ENCODE measurements around the gene SPEG. TPM values are rescaled to one million over a fixed set of nuclear protein-coding genes. Genes with fewer than 3 reads are reported as not detected.
A peak's percentile ranks its signal among the peaks of the same experiment; 100 is the strongest.

The SPEG gene
- total and polyA plus RNA-seq, 2 of the 8 experiments (the other 6 are each of a cell fraction or from before 2014, with no cell fraction given) = 19.9 to 32.0 TPM

- TF ChIP-seq RBBP5 (IDR thresholded peaks at IDR 0.05; ENCODE audit: borderline replicate concordance, low read depth, low read length) (no peak), RFX5 (IDR thresholded peaks at IDR 0.05; ENCODE audit: borderline replicate concordance, low read depth, low read length) (no peak), RNF2 (IDR thresholded peaks at IDR 0.05; ENCODE audit: borderline replicate concordance, low read depth, low read length, missing control alignments, poor library complexity, severe bottlenecking) (no peak), E2F6 (IDR thresholded peaks at IDR 0.05) (0 out of 2 replicates have a peak, but pooled peaks have one; percentile 9), RAD21 (IDR thresholded peaks at IDR 0.05 in 1 of 2, conservative IDR thresholded peaks at IDR 0.05 in 1 of 2; ENCODE audit: low read depth in 2 of 2, low read length in 2 of 2) (peak; percentile 64 to 79), ATF2 (IDR thresholded peaks at IDR 0.05; ENCODE audit: low read length) (no peak), NRF1 (IDR thresholded peaks at IDR 0.05; ENCODE audit: low read depth, low read length) (no peak), TEAD4 (IDR thresholded peaks at IDR 0.05; ENCODE audit: low read depth, low read length) (peak; percentile 57; the same call in 1 of the 2 replicates), EP300 (IDR thresholded peaks at IDR 0.05; ENCODE audit: borderline replicate concordance in 1 of 2, low read depth in 2 of 2, low read length in 2 of 2) (0 out of 3 replicates have a peak, but pooled peaks of 1 of the 2 experiments have one; percentile 54), JUND (IDR thresholded peaks at IDR 0.05; ENCODE audit: low read length) (no peak), FOSL1 (IDR thresholded peaks at IDR 0.05; ENCODE audit: insufficient read depth, low read depth, low read length) (no peak), ASH2L (IDR thresholded peaks at IDR 0.05; ENCODE audit: low read length) (no peak), CBX8 (IDR thresholded peaks at IDR 0.05; ENCODE audit: borderline replicate concordance, low read depth, low read length) (no peak), KDM5A (IDR thresholded peaks at IDR 0.05; ENCODE audit: low read length) (no peak), CTCF (IDR thresholded peaks at IDR 0.05; ENCODE audit: control extremely low read depth in 1 of 3, insufficient read depth in 1 of 3, low read depth in 1 of 3, low read length in 3 of 3) (peak in 2 of 3 experiments; percentile 92 to 94; a peak in 3 of 4 replicates), CHD2 (IDR thresholded peaks at IDR 0.05; ENCODE audit: low read length) (no peak)
These were observed 86.6 kb downstream of the SPEG start (continued) for GRCh38 chr2:219521066-219521880.
